ENCODE results near the gene MSL1.

MSL1 gene

DNA sequence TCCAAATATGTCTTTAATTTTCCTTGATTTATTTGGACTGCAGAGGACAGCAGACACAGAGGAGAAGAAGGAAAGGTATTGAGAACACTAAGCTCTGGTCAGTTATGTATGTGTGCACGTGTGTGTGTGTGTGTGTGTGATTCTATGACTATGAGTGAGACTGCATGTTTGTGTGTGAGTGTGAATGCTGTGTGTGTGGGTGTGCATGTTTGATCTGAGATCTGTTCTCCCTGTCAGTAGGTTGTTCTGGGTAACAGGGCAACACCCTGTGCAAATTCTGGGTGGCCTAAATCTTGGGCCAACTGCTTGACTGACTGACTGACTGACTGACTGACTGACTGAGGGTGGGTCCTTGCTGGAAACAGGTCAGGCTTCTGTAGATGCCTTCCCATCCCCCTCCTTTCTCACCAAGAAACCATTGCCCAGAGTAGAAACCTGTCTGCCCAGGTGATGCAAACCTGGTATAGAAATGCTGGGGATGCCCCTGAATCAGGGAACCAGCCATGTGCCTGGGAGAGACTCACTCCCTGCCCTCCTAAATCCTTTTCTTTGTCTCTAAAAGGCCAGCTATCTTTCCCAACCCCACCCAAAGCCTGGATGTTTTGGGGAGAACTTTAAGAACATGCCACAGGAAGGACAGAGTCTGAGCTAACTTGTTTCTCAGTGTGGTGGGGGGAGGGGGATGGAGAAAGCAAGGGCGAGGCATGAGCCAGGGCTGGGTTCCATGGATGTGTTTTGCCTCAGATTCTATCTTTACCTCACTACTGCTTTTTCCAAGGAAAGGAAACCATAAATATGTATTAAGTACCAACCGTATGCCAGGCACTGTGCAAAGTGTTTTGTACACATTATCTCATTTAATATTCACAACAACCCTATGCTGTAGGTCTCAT, 16.9 kb upstream of the MSL1 start:
- DNase-seq (ENCODE audit: low spot score), result no peak

- DNase-seq (ENCODE audit: low spot score), result peak; percentile 38
These were observed 15.7 kb upstream of the MSL1 start for GRCh38 chr17:40105861-40106759.

DNA sequence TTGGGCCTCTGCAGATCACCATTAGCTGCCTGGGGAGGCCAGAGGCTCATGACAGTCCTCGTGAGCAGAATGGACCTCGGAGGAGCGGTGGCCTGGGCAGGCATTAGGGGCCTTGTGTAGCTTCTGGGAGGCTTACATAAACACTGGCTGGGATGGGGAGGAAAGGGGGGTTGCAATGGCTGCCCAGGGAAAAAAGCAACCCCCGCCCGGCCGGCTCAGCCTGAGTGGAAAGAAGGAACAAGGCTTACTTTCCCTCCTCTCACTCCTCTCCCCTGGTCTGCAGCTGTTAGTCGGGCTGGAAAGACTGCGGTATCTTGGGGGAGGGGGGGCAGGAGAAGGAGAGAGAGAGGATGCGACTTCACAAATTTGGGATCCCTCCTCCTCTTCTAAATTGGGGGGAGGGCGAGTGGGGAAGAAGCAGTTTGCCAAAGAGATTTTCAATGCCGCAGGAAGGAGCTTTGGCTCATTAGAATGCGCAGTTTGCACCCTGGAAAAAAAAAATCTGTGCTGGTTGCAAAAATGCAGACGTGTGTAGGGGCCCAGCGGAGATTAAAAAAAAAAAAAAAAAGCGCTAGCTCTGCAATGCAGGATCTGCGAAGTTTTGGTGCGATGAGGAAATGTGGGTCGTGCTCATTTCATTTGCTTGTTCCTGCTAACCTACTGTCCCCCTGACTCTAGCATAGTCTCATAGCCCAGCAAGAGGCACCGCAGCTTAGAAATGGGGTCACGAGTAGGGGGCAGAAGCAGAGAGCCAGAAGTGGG, 14.8 kb upstream of the MSL1 start:
- no peak for DNase-seq (ENCODE audit: low spot score)

GRCh38 chr17:40107522-40108174, 14.1 kb upstream of the MSL1 start:
- DNase-seq (ENCODE audit: low spot score), result peak; percentile 36

DNA sequence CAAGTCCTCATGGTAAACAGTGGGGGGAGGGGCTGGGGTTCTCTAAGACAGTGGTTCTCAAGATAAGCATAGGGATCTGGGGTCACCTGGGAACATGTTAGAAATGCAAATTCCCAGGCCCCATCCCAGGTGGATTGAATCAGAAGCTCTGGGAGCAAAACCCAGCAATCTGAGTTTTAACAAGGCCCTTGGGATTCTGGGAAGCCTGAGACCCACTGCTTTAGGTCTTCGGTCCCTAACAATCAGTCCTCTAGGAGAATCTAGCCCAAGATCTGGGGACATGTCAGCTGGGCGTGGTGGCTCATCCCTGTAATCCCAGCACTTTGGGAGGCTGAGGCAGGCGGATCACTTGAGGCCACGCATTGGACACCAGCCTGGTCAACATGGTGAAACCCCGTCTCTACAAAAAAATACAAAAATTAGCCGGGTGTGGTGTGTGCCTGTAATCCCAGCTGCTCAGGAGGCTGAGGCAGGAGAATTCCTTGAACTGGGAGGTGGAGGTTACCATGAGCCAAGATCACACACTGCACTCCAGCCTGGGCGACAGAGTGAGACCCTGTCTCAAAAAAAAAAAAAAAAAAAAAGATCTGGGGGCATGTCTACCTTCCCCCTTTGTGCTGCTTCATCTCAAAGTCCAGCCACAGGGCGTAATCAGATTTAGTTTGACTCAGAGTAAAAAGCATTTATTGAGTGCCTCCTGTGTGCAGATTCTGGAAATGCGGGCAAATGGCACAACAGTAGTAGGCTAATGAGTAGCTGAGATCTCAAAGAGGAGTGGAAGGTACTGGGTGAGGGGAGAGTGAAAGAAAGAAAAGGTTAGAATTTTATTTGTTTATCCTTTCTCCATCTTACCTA, 12.6 kb upstream of the MSL1 start:
- DNase-seq (ENCODE audit: low spot score), result peak; percentile 47

DNA sequence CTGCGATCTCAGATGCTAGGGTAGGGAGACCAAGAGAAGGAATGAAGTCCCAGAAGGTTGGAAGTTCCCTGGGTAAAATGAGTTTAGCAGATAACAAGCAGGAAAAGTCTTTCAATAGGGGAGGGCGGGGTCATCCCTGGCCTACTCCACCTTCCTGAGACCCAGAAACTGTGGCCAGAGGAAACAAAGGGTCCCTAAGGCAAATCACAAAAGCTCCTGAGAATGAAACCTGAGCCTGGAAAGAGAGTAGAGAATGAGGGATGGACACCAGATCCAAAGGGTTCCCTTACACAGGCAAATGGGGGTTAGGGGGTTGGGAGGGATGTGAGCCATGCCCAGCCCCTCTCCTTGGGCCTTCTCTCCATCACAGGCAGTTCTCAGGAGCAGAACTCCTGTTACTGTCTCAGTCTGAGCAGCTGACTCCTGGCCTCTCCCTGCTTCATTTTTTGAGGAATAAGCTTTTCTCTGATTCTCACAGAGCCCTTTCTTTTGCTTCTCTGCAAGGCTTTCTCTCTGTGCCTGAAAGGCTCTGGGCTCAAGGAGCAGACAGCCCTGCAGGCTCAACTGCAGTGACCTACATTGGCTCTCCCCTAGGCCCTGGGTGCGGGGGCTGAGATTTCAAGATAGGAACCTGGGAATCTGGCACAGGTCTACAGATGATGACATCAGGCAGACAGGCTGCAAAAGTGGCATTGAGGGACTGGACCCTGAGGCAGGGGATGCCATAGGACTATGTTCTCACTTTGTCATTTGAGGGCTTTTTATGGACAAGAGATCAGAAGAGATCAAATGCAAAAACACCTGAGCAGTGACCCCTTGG, 11.5 kb upstream of the MSL1 start:
- DNase-seq (ENCODE audit: low spot score), result peak; percentile 89

GRCh38 chr17:40111221-40112128, 10.3 kb upstream of the MSL1 start:
- peak; percentile 95 for DNase-seq (ENCODE audit: low spot score)

- DNase-seq (ENCODE audit: low spot score), result no peak
These were observed 9.5 kb upstream of the MSL1 start for GRCh38 chr17:40112191-40112711.

DNA sequence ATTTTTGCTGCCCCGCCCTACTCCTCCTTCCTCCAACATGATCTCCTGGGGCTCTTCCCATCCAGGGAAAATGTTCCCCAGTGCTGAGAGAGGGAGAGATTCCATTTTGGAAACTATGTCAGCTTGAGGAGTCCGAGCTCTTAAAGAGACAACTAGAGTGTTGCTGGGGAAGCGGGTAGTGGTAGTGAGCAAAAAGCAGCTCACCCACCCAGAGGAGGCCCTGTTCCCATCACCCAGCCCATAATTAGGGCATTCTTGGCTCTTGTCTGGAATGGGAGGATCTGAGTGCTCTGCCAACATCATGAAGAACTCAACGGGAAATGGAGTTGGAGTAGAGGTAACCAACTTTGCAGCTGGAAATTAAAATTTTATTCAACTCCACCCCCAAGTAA, 9.1 kb upstream of the MSL1 start:
- DNase-seq (ENCODE audit: low spot score), result no peak

GRCh38 chr17:40113110-40113906, 8.5 kb upstream of the MSL1 start:
- DNase-seq (ENCODE audit: low spot score), result peak; percentile 96

DNA sequence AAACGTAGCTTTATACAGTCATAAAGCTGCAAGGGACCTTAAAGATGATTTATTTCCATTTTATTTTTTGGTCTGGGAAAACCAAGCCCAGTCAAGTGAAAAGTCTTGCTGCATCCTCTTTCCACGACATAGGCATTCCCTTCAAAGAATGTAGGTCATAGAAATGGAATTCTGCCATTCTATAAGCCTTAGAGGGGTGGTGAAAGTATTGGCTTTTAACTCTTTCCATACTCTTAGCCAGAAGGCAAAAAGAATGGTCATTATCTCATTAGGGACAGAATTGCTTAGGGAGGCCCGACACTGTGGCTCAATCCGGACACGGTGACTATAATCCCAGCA, 7.9 kb upstream of the MSL1 start:
- no peak for DNase-seq (ENCODE audit: low spot score)

DNA sequence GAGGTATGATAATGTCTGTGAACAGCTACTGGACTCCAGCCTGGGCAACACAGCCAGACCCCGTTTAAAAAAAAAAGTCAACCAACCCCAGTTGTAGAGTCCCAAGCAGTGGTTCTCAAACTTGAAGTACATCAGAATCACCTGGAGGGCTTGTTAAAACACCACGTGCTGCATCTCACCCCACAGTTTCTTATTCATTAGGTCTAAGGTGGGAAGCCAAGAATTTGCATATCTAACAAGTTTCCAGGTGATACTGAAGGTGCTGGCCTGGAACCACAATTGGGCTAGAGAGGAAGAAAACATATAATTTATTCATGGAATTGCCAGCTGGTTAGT, 6.7 kb upstream of the MSL1 start:
- DNase-seq (ENCODE audit: low spot score), result no peak

DNA sequence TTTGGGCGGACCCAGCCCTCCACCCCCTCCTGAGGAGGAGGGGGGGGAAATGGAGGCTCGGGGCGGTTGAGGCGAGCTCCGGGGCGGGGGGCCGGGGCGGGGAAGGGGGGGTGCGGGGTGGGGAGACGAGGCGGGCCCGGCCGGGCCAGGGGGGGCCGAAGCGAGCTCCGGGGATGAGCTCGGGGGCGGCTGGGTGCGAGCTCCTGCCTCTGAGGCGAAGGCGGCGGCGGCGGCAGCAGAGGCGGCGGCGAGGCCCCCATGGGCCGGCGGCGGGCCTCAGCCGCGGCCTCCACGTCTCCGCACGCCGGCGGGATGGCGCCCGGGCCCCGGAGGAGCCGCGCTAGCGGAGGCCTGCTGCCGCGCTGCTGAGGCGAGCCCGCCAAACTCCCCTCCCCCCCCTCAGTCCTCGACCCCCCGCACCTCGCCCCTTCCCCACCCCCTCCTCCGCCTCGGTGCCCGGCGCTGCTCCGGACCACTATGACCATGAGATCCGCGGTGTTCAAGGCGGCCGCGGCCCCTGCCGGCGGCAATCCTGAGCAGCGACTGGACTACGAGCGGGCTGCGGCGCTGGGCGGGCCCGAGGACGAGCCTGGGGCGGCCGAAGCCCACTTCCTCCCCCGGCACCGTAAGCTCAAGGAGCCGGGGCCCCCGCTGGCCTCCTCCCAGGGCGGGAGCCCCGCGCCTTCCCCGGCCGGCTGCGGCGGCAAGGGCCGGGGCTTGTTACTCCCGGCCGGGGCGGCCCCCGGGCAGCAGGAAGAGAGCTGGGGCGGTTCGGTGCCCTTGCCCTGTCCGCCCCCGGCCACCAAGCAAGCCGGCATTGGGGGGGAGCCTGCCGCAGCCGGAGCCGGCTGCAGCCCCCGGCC, 596 bp downstream of the MSL1 start:
- DNase-seq (ENCODE audit: low spot score), result peak; percentile 37

- peak; percentile 82 for DNase-seq (ENCODE audit: low spot score)
These were observed 1.4 kb downstream of the MSL1 start for GRCh38 chr17:40122999-40123810.

DNA sequence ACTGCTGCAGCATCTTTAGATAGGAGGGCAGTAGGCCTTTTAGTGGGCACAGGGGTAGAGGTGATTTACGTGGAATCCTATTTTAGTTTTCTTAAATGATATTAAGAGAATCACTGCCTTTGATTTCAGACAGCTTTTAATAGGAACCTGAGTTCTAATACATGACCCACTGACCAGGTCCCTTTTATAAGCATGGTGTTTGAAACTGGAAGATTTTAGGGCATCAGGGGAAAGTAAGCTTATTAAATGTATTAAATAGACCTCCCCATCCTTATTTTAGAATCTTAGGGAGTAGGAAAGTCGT, 2.0 kb downstream of the MSL1 start:
- no peak for DNase-seq (ENCODE audit: low spot score)
